Loucy (cell line): ENCODE data around the gene EVX1.

Experiments
- H2AFZ ChIP-seq: fragments of 200-600 bp; sonication (generic); 2 replicates; pipeline ENCODE4 v1.6.0; 2016; ENCODE audit warnings: antibody characterized with exemption, mild to moderate bottlenecking, low read length, moderate library complexity
- H3F3A ChIP-seq: fragments of 200-600 bp; 2 replicates; pipeline ENCODE4 v1.6.0; 2016; ENCODE audit warnings: antibody characterized with exemption, low read depth, mild to moderate bottlenecking
- H3K27me3 ChIP-seq: fragments of 200-600 bp; sonication (generic); 2 replicates; pipeline ENCODE4 v1.6.1; 2014; ENCODE audit warnings: low read length, mild to moderate bottlenecking; ENCODE audit not compliant: insufficient read depth, poor library complexity, severe bottlenecking
- H3K36me3 ChIP-seq: fragments of 200-600 bp; sonication (generic); 2 replicates; pipeline ENCODE4 v1.6.1; 2016; ENCODE audit warnings: low read length; ENCODE audit not compliant: insufficient read depth
- H3K4me1 ChIP-seq: fragments of 200-600 bp; sonication (generic); 2 replicates; pipeline ENCODE4 v1.5.1; 2014; ENCODE audit warnings: low read length, mild to moderate bottlenecking; ENCODE audit not compliant: insufficient read depth, poor library complexity, severe bottlenecking
- H3K4me2 ChIP-seq: fragments of 200-600 bp; sonication (generic); 2 replicates; pipeline ENCODE4 v1.6.0; 2014; ENCODE audit warnings: antibody characterized with exemption, low read length, low read depth, mild to moderate bottlenecking; ENCODE audit not compliant: poor library complexity, severe bottlenecking
- H3K4me3 ChIP-seq: fragments of 200-600 bp; sonication (generic); 2 replicates; pipeline ENCODE4 v1.5.1; 2014; ENCODE audit warnings: low read length, mild to moderate bottlenecking, mixed read lengths; ENCODE audit not compliant: poor library complexity, severe bottlenecking
- H3K79me2 ChIP-seq: fragments of 200-600 bp; sonication (generic); 2 replicates; pipeline ENCODE4 v1.6.1; 2014; ENCODE audit warnings: low read length; ENCODE audit not compliant: insufficient read depth
- H3K9ac ChIP-seq: fragments of 200-600 bp; sonication (generic); 2 replicates; pipeline ENCODE4 v1.6.0; 2014; ENCODE audit warnings: mild to moderate bottlenecking, low read depth, low read length, moderate library complexity; ENCODE audit not compliant: poor library complexity, severe bottlenecking
- H3K9me2 ChIP-seq: fragments of 200-600 bp; sonication (generic); replicated peaks from 2 replicates; pipeline ENCODE4 v1.6.1; 2016; ENCODE audit warnings: low read depth, low read length, mixed read lengths
- H3K9me3 ChIP-seq: fragments of 200-600 bp; sonication (generic); 2 replicates; pipeline ENCODE4 v1.6.1; 2014; ENCODE audit warnings: mild to moderate bottlenecking, antibody characterized with exemption, low read length, low read depth; ENCODE audit not compliant: insufficient read depth
- H4K20me1 ChIP-seq: fragments of 200-600 bp; sonication (generic); 2 replicates; pipeline ENCODE4 v1.6.0; 2014; ENCODE audit warnings: antibody characterized with exemption, low read length, mild to moderate bottlenecking; ENCODE audit not compliant: insufficient read depth, poor library complexity, severe bottlenecking
- CTCF ChIP-seq: fragments of 200-600 bp; sonication (generic); conservative IDR thresholded peaks from 2 replicates; pipeline ENCODE4 v1.5.1; 2014; ENCODE audit warnings: mild to moderate bottlenecking, antibody characterized with exemption, low read length
- EZH2phosphoT487 ChIP-seq: fragments of 200-600 bp; IDR thresholded peaks from 2 replicates; pipeline ENCODE4 v1.6.1; 2018; ENCODE audit warnings: antibody characterized with exemption, mild to moderate bottlenecking, moderate library complexity, borderline replicate concordance

EVX1 gene

GRCh38 chr7:27244488-27245123 lies 2.0 kb downstream of the EVX1 start:
- H3K36me3 ChIP-seq, result no peaks in the 10 kb centered on the region
- H2AFZ ChIP-seq, result no peak overlapping the region
- H3K4me1 ChIP-seq, result no peaks in the 10 kb centered on the region
- TF ChIP-seq CTCF (no peak), EZH2phosphoT487 (no peak)
- no peaks in the 10 kb centered on the region for H4K20me1 ChIP-seq
- no peaks in the 10 kb centered on the region for H3K9me2 ChIP-seq
- no peaks in the 10 kb centered on the region for H3K79me2 ChIP-seq
- no peak overlapping the region for H3K4me3 ChIP-seq
- H3K9ac ChIP-seq, result no peak overlapping the region
- no peak overlapping the region for H3K4me2 ChIP-seq
- H3K9me3 ChIP-seq, result no peaks in the 10 kb centered on the region
- no peaks in the 10 kb centered on the region for H3K27me3 ChIP-seq
- no peaks in the 10 kb centered on the region for H3F3A ChIP-seq

GRCh38 chr7:27245124-27245797 lies 2.7 kb downstream of the EVX1 start:
- no peaks in the 10 kb centered on the region for H3K27me3 ChIP-seq
- no peaks in the 10 kb centered on the region for H3K79me2 ChIP-seq
- no peaks in the 10 kb centered on the region for H3K4me1 ChIP-seq
- H3K9ac ChIP-seq, result no peak overlapping the region
- H2AFZ ChIP-seq, result no peak overlapping the region
- no peaks in the 10 kb centered on the region for H3K36me3 ChIP-seq
- no peaks in the 10 kb centered on the region for H3K9me3 ChIP-seq
- no peak overlapping the region for H3K4me3 ChIP-seq
- no peaks in the 10 kb centered on the region for H3K9me2 ChIP-seq
- TF ChIP-seq EZH2phosphoT487, result no peak
- H3F3A ChIP-seq, result no peaks in the 10 kb centered on the region
- H3K4me2 ChIP-seq, result no peak overlapping the region
- no peaks in the 10 kb centered on the region for H4K20me1 ChIP-seq

- TF ChIP-seq CTCF, result no peak
- no peak for TF ChIP-seq EZH2phosphoT487
- H3K79me2 ChIP-seq, result no peaks in the 10 kb centered on the region
- H3K4me1 ChIP-seq, result no peaks in the 10 kb centered on the region
- H3K4me3 ChIP-seq, result no peak overlapping the region
- no peaks in the 10 kb centered on the region for H3F3A ChIP-seq
- H3K4me2 ChIP-seq, result no peak overlapping the region
- H2AFZ ChIP-seq, result no peak overlapping the region
- no peaks in the 10 kb centered on the region for H3K9me3 ChIP-seq
- H3K27me3 ChIP-seq, result no peaks in the 10 kb centered on the region
- no peaks in the 10 kb centered on the region for H3K36me3 ChIP-seq
- H4K20me1 ChIP-seq, result no peaks in the 10 kb centered on the region
- no peak overlapping the region for H3K9ac ChIP-seq
- H3K9me2 ChIP-seq, result no peaks in the 10 kb centered on the region
Measured at GRCh38 chr7:27245798-27246691, 3.4 kb downstream of the EVX1 start.
